PC-9 (cell line): ENCODE data around the gene XPC. TPM values are rescaled to one million over a fixed set of nuclear protein-coding genes. Genes with fewer than 3 reads are reported as not detected.

Experiments used
- BruUV-seq: library from RNA; stranded (reverse); fragments of 400-500 nt; replicated peaks from 2 replicates; lab custom pipeline; 2021; lab: Mats Ljungman, UMichigan
- CTCF ChIA-PET: fragments of 300-600 bp; sonication (Branson Sonifier 250); formaldehyde crosslinking; loops from one replicate; lab custom pipeline; 2022; ENCODE audit warnings: antibody characterized with exemption; lab: Charles Lee
- POLR2A ChIA-PET: fragments of 300-600 bp; sonication (Branson Sonifier 250); formaldehyde crosslinking; loops from one replicate; lab custom pipeline; 2022; ENCODE audit warnings: antibody characterized with exemption; ENCODE audit not compliant: unreplicated experiment; lab: Charles Lee
- DNase-seq, 2 experiments: peaks; one replicate each; pipeline versions ENCODE4 v3.0.0 to v3.0.0-alpha.2; 2015 to 2022; ENCODE audit warnings: mixed read lengths in 1 of 2
- H2AFZ ChIP-seq: fragments of 200-600 bp; sonication (generic); 2 replicates; pipeline ENCODE4 v1.8.1; 2017; ENCODE audit warnings: antibody characterized with exemption
- H3F3A ChIP-seq: fragments of 200-600 bp; sonication (generic); 2 replicates; pipeline ENCODE4 v1.8.1; 2017; ENCODE audit warnings: antibody characterized with exemption, mild to moderate bottlenecking, low read depth; ENCODE audit not compliant: insufficient read depth
- H3K27ac ChIP-seq: fragments of 200-600 bp; sonication (generic); 2 replicates; pipeline ENCODE4 v1.6.1; 2016; ENCODE audit warnings: mixed run types
- H3K27me3 ChIP-seq: fragments of 200-600 bp; sonication (generic); 2 replicates; pipeline ENCODE4 v1.6.1; 2016; ENCODE audit warnings: low read depth, mixed run types; ENCODE audit not compliant: insufficient read depth
- H3K36me3 ChIP-seq: fragments of 200-600 bp; sonication (generic); 2 replicates; pipeline ENCODE4 v1.6.1; 2016; ENCODE audit warnings: low read depth, mixed run types
- H3K4me1 ChIP-seq: fragments of 200-600 bp; sonication (generic); replicated peaks from 2 replicates; pipeline ENCODE4 v1.6.1; 2016; ENCODE audit warnings: mixed run types; ENCODE audit not compliant: insufficient read depth
- H3K4me2 ChIP-seq: fragments of 200-600 bp; sonication (generic); 2 replicates; pipeline ENCODE4 v1.6.1; 2017; ENCODE audit warnings: mixed run types
- H3K4me3 ChIP-seq: fragments of 200-600 bp; sonication (generic); 2 replicates; pipeline ENCODE4 v1.6.1; 2016; ENCODE audit warnings: mixed run types
- H3K79me2 ChIP-seq: fragments of 200-600 bp; sonication (generic); 2 replicates; pipeline ENCODE4 v1.6.1; 2017; ENCODE audit warnings: low read depth, mixed run types
- H3K9me2 ChIP-seq: fragments of 200-600 bp; sonication (generic); 2 replicates; pipeline ENCODE4 v1.8.1; 2017; ENCODE audit warnings: mild to moderate bottlenecking; ENCODE audit not compliant: insufficient read depth
- H3K9me3 ChIP-seq: fragments of 200-600 bp; sonication (generic); 2 replicates; pipeline ENCODE4 v1.8.1; 2016; ENCODE audit warnings: low read depth; ENCODE audit not compliant: insufficient read depth
- H4K20me1 ChIP-seq: fragments of 200-600 bp; sonication (generic); 2 replicates; pipeline ENCODE4 v1.8.1; 2017; ENCODE audit not compliant: insufficient read depth
- CTCF ChIP-seq: fragments of 200-600 bp; sonication (generic); conservative IDR thresholded peaks from 2 replicates; pipeline ENCODE4 v1.6.1; 2017; ENCODE audit warnings: mixed run types, antibody characterized with exemption, mild to moderate bottlenecking, moderate library complexity
- EZH2 ChIP-seq: fragments of 200-600 bp; sonication (generic); IDR thresholded peaks from 2 replicates; pipeline ENCODE4 v1.8.0; 2017; ENCODE audit warnings: antibody characterized with exemption, low read depth
- intact Hi-C: fragments of 100-400 bp; cut with micrococcal nuclease; formaldehyde crosslinking; loops from one replicate; pipeline ENCODE4 v1.10.0; 2022; ENCODE audit not compliant: unreplicated experiment
- total RNA-seq: library from RNA; stranded (reverse); gene quantifications from 2 replicates; pipeline ENCODE4 v1.2.3, GENCODE V29; 2021

Gene XPC
- total RNA-seq, 1 experiment from 2014 or later, result 27.1 TPM

GRCh38 chr3:14137004-14137403, 41.4 kb downstream of the XPC start:
- no peak overlapping the region for H3K4me3 ChIP-seq
- no peaks in the 10 kb centered on the region for H3K9me3 ChIP-seq
- H3K27me3 ChIP-seq, result no peaks in the 10 kb centered on the region
- CTCF ChIA-PET, result no interaction called here
- no peak overlapping the region for H3K27ac ChIP-seq
- POLR2A ChIA-PET, result interaction anchor here (0.6 to 1.0 kb wide), 3 partner anchors 11 to 1660 kb away, joined by 3 to 14 read pairs (median 5); partner anchors contain the start of genes CHCHD4 and TMEM43
- H2AFZ ChIP-seq, result no peak overlapping the region
- H3K4me2 ChIP-seq, result no peak overlapping the region
- H3K36me3 ChIP-seq, result peaks cover 15% of the 10 kb centered on the region
- no peaks in the 10 kb centered on the region for H3K79me2 ChIP-seq
- no peaks in the 10 kb centered on the region for H3K9me2 ChIP-seq
- H4K20me1 ChIP-seq, result no peaks in the 10 kb centered on the region
- BruUV-seq, result no TSS peak
- peak; percentile 51 to 83 for DNase-seq
- H3K4me1 ChIP-seq, result peaks cover 14% of the 10 kb centered on the region
- H3F3A ChIP-seq, result peaks cover 18% of the 10 kb centered on the region; the same call in 1 of the 2 replicates
- intact Hi-C loops, result loop anchor here (2.0 kb wide), 1 partner anchor 42 kb away; the partner anchor contains the start of genes LSM3 and XPC
- TF ChIP-seq CTCF (no peak), EZH2 (no peak)

GRCh38 chr3:14135581-14135980, 42.8 kb downstream of the XPC start:
- H4K20me1 ChIP-seq, result peaks cover 5% of the 10 kb centered on the region; the same call in 1 of the 2 replicates
- no peak overlapping the region for H3K27ac ChIP-seq
- no peak overlapping the region for H3K4me2 ChIP-seq
- ChIA-PET CTCF (no interaction called here), POLR2A (no interaction called here)
- TF ChIP-seq EZH2 (no peak), CTCF (no peak)
- H3K36me3 ChIP-seq, result peaks cover 22% of the 10 kb centered on the region
- BruUV-seq, result no TSS peak
- peaks cover 12% of the 10 kb centered on the region for H3K4me1 ChIP-seq
- no peaks in the 10 kb centered on the region for H3K9me2 ChIP-seq
- no peak overlapping the region for H2AFZ ChIP-seq
- H3F3A ChIP-seq, result 0 out of 2 replicates have a peak, but pooled peaks cover 16% of the 10 kb centered on the region
- DNase-seq, result no peak
- H3K9me3 ChIP-seq, result no peaks in the 10 kb centered on the region
- no peaks in the 10 kb centered on the region for H3K79me2 ChIP-seq
- H3K4me3 ChIP-seq, result no peak overlapping the region
- intact Hi-C loops, result no loop called here
- H3K27me3 ChIP-seq, result no peaks in the 10 kb centered on the region

GRCh38 chr3:14134291-14134690, 44.1 kb downstream of the XPC start:
- CTCF ChIA-PET, result no interaction called here
- intact Hi-C loops, result no loop called here

More at GRCh38 chr3:14134291-14134690, 44.1 kb downstream of the XPC start:
- TF ChIP-seq EZH2, result no peak
- TF ChIP-seq CTCF, result no peak
- Histone ChIP-seq H4K20me1 (peaks cover 5% of the 10 kb centered on the region; the same call in 1 of the 2 replicates), H3K27me3 (no peaks in the 10 kb centered on the region), H3K36me3 (peaks cover 32% of the 10 kb centered on the region), H3K79me2 (0 out of 2 replicates have a peak, but pooled peaks cover 4% of the 10 kb centered on the region), H3K4me2 (no peak overlapping the region), H3K4me1 (peaks cover 12% of the 10 kb centered on the region), H3K9me3 (no peaks in the 10 kb centered on the region), H3K4me3 (no peak overlapping the region), H3K27ac (no peak overlapping the region), H2AFZ (no peak overlapping the region), H3F3A (0 out of 2 replicates have a peak, but pooled peaks cover 16% of the 10 kb centered on the region), H3K9me2 (no peaks in the 10 kb centered on the region)
- POLR2A ChIA-PET, result no interaction called here
- DNase-seq, result no peak
- no TSS peak for BruUV-seq
